NCI-H187 treated with DMSO at 0.1 percent for 48 hours (cell line): ENCODE results near the gene TMPRSS7.

Source experiments
- DNase-seq: peaks from one replicate; lab custom pipeline; 2025; lab: John Stamatoyannopoulos, UW

TMPRSS7 gene, protein sequence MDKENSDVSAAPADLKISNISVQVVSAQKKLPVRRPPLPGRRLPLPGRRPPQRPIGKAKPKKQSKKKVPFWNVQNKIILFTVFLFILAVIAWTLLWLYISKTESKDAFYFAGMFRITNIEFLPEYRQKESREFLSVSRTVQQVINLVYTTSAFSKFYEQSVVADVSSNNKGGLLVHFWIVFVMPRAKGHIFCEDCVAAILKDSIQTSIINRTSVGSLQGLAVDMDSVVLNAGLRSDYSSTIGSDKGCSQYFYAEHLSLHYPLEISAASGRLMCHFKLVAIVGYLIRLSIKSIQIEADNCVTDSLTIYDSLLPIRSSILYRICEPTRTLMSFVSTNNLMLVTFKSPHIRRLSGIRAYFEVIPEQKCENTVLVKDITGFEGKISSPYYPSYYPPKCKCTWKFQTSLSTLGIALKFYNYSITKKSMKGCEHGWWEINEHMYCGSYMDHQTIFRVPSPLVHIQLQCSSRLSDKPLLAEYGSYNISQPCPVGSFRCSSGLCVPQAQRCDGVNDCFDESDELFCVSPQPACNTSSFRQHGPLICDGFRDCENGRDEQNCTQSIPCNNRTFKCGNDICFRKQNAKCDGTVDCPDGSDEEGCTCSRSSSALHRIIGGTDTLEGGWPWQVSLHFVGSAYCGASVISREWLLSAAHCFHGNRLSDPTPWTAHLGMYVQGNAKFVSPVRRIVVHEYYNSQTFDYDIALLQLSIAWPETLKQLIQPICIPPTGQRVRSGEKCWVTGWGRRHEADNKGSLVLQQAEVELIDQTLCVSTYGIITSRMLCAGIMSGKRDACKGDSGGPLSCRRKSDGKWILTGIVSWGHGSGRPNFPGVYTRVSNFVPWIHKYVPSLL

DNA sequence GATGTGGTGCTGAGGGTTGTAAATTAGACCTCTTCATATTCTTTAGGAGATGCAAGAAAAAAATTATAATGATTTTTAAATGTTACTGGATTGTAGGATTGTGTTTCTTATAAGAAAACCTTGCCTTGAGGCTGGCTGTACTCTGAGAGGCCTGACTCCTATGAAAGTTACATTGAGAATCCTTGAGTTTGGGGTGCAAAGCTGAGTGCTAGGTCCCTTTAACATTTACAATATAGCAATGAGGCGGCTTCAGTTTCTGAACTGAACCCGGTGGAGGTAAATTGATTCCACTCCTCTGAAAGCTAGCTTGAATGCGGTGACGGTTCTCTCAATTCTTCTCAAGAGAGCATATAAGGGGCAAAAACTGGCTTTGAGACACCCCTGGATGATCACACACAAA, at the start of gene TMPRSS7:
TMPRSS7 (plus strand) TSS at position 301 of the 400 bp plus-strand sequence. CDS start 110 bp downstream, outside the sequence.
- no peak for DNase-seq

- no peak for DNase-seq
Measured at GRCh38 chr3:111986800-111987199, 47.7 kb upstream of the TMPRSS7 start.

DNA sequence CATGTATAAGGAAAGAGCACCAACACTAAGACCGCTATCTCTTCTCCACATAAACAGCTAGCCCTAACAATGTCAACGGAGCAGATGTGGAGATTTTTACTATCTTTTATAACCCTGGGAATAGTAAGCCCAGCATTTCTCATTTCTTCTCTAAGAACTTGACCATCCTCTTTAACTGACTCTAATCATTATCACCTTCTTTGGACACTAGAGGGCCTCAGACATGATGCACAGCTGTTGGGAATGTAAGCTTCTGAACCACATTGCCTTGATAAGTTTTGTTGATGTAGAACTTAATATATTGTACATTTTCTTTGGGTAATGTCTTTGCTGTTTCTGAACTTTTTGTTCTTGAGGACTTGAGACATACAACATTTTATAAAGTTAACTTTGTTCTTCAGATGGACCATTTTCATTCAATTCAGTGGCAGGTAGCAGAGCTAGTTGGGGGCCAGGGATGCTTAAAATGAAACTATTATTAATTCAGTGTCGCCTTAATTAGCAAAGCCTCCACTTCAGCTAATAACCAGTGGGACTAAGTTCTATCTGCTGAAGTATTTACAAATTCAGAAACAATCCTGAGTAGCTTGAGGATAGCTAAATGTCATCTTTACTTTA, 45.4 kb upstream of the TMPRSS7 start:
- DNase-seq, result no peak

DNA sequence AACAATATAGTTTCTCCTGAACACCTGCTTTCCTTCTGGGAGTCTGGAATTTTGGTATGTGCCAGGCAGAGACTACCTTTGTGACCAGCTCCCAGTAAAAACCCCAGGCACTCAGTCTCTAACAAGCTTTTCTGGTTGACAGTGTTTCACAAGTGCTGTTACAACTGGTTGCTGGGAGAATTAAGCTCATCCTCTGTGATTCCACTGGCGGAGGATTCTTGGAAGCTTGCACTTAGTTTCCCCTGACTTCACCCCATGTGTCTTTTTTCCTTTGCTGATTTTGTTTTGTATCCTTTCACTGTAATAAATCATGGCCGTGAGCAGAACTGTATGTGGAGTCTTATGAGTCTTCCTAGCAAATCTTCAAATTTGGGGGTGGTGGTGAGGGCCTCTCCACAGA, 41.5 kb upstream of the TMPRSS7 start:
- no peak for DNase-seq

DNA sequence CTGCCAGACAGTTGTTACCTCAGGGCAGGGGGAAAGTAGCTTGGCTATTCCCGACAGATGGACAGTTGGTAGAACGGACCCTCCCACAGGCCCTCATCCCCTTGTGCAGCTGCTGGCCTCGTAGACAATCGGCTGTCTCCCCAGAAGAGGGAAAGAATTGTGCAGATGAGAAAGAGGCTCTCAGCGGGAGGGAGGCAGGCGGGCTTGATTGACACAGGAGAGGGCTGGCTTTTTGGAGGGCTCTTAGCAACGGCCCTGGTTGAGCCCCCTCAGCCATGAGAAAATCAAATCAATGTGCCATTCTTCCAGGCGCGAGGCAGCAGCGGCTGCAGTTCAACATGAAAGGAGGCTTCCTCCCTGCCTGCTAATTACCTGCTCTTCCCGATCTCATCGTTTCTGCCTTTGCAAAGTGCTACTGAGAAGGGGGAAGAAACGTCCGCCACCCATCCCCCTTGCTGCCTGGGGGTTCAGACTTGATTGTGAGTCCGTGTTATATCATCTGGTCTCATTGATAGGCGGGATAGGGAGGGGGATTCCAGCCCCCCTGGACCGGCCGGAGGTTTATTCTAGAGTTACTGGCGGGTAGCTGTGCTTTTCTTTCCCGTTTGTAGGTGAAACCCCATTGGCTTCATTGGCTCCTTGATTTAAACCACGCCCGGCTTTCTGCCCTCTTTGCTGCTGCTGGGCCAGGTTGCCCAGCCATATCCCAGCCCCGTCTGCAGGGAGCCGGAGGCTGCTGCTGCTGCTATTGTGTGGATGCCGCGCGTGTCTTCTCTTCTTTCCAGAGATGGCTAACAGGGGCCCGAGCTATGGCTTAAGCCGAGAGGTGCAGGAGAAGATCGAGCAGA, 35.7 kb upstream of the TMPRSS7 start, which contains the start of gene TAGLN3:
TAGLN3 (plus strand) TSS at position 287 of the 848 bp plus-strand sequence; CDS start at position 788, 501 bp downstream.
- DNase-seq, result peak; percentile 47

- no peak for DNase-seq
Measured at GRCh38 chr3:111999484-112000324, 34.8 kb upstream of the TMPRSS7 start.

GRCh38 chr3:112000367-112000771, 34.2 kb upstream of the TMPRSS7 start:
- no peak for DNase-seq

DNA sequence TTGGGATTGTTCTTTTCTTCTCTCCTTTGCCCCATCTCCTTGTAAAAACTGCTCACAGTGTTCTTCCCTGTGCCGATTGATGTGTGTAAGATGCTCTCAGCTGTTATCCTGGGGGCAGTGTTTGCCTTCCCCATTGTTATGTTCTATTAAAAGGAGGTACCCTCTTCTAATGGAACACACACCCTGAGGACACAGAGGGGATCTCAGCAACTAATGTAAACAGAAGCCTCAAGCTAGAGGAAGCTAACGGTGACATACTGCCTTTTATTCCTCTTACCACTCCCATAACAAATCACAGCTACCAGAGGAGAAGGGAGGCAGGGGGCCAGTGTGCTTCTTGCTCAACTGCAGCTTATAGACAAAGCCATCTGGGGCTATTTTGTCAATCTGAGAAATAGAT, 33.6 kb upstream of the TMPRSS7 start:
- DNase-seq, result no peak

DNA sequence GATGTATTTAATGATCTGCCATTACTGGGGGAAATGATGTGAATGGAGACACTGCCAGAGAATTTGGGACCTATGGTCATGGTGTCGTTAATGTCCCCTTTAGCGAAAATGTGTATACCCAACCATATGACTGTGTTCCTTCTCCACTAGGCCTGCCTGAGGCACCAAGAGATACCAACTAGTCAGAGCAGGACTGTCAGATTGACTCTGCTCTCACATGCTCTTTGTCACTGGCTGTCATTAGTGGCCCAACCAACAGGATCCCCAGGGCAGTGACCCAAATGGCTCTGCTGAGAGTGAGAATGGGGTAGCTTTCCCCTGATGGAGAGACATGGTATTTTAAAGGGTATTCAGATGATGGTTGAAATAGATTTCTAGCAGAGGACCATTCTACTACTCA, 33.0 kb upstream of the TMPRSS7 start:
- DNase-seq, result no peak

- no peak for DNase-seq
Measured at GRCh38 chr3:112002096-112002971, 32.2 kb upstream of the TMPRSS7 start.

DNA sequence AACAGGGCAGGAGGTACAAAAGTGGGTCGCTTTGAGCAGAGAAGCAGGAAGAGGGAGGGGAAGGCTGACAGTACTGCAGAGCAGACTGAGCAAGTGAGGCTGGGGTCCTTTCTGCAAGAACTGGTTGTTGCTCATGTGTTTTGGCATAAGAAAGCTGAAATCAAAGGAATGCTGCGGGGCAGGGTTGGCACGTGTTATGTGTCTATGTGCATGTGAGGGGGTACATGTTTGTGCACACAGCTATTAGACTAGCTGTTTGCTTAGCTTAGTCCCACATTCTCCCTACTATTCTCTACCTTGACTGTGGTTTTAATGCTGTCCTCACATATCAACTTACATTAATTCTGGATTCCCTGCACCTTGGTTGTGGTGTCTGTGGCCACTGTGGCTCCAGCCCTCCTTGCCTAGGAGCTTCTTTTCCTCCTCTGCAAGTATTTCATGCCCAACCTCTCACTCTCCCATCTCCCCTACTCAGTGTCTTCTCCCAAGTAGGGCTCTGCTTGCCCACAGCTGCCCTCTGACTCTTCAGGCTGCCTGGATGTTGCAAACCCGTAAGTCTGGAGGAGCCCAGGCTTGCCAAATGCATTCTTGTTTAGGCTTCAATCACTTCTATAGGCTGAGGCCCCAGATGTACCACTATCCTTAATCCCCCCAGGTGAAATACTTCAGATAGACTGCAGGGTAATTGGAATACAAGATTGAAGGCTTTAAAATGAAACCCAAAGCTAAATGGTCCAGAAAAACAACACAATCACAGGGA, 31.0 kb upstream of the TMPRSS7 start:
- no peak for DNase-seq

DNA sequence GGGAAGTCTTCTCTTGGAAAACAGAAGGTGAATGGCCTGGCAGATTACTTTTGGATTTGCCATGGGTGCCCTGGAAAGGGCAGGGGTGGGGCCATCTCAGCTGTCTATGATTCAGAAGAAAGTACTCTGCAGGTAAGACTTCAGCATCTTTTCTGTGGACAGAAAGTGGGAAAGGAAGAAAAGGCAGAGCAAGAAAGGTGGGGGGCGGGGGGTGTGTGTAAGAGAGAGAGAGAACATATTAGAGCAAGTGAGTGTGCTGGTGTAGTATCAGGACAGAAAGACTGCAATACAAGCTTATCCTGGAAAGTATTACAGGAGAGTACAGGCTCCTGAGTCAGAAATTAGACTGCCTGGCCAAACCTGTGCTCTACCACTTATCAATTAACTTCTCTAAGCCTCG, 30.3 kb upstream of the TMPRSS7 start:
- no peak for DNase-seq

DNA sequence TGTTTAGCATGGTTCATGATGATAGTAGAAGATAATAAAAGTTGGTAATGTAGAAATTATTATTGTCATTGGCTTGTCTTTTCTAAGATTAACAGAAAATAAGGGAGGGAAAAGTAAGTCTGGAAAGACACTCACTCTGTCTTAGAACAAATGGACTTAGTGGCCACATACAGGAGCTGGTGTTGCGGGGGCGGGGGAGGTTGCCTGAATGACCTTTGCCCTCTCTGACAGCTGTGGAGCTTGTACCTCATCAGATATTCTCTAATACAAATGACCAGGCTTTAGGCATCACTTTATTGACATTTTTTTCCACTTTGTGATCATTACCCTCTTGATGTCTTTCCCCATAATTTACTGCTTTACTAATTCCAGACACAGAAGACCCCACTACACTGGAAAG, 29.9 kb upstream of the TMPRSS7 start:
- DNase-seq, result no peak

GRCh38 chr3:112005091-112005672, 29.4 kb upstream of the TMPRSS7 start:
- no peak for DNase-seq

- DNase-seq, result no peak
Measured at GRCh38 chr3:112007633-112008032, 26.9 kb upstream of the TMPRSS7 start.

DNA sequence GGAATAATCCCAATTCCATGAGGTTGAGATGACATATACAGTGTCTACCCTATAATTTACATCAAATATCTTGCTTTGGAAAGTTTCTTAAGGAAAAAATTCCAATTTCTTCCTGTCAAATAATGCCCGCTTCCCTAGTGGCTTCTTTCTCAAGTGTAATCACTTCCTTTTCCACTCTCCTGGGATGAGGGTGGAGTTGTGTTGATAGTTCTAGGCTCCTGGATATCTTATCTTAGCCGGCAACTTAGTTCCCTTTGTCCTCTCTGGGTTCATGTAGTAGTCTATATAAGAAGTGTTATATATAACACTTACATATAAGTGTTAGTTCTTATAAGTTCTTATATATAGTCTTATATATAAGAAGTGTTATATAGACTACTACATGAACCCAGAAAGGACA, 24.9 kb upstream of the TMPRSS7 start:
- no peak for DNase-seq

GRCh38 chr3:112010636-112011035, 23.9 kb upstream of the TMPRSS7 start:
- peak; percentile 42 for DNase-seq

DNA sequence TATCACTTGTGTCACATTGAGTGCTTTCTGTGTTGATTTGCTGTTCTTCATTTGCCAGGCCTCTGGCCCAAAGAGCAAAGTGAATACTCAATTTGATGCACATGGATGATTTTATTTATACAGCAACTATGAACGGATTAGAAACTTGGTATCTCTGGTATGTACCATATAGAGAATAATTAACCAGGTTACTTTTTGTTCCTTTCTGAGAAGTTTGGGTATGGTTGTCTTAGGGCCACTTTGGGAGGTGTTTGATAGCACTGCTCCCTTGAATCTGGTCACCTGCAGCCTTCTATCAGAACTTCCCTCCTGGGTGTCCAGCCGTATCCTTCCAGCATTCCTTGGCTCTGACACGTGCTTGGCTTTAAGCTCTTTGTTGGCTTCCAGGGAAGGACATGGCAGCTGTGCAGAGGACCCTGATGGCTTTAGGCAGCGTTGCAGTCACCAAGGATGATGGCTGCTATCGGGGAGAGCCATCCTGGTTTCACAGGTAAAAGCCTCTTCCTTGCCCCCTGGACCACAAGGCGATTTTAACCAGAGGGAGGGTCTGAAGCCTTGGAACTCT, 23.1 kb upstream of the TMPRSS7 start:
- no peak for DNase-seq
